Caco-2 (cell line): ENCODE measurements around the gene ALK. TPM values are rescaled to one million over a fixed set of nuclear protein-coding genes. Genes with fewer than 3 reads are reported as not detected.

ENCODE experiments used
- BruUV-seq: library from RNA; stranded (reverse); fragments of 400-500 nt; replicated peaks from 2 replicates; lab custom pipeline; 2021; lab: Mats Ljungman, UMichigan
- CTCF ChIA-PET: fragments of 300-600 bp; sonication (Branson Sonifier 250); formaldehyde crosslinking; loops from one replicate; lab custom pipeline; 2022; ENCODE audit warnings: antibody characterized with exemption; lab: Charles Lee
- POLR2A ChIA-PET: fragments of 300-600 bp; sonication (Branson Sonifier 250); formaldehyde crosslinking; loops from one replicate; lab custom pipeline; 2022; ENCODE audit warnings: antibody characterized with exemption; lab: Charles Lee
- DNase-seq, 2 experiments: peaks; one replicate each; pipeline versions ENCODE4 v3.0.0 to v3.0.0-alpha.2; 2020 to 2022
- H3K27me3 ChIP-seq: replicated peaks from 2 replicates; pipeline ENCODE4 v1.6.0; 2011; ENCODE audit warnings: low read length; ENCODE audit not compliant: control insufficient read depth, insufficient read depth
- H3K36me3 ChIP-seq: 2 replicates; pipeline ENCODE4 v1.5.1; 2011; ENCODE audit warnings: low read length; ENCODE audit not compliant: control insufficient read depth, insufficient read depth
- H3K4me1 ChIP-seq: fragments of 250-450 bp; sonication (Bioruptor Pico); 2 replicates; pipeline ENCODE4 v1.5.1; 2020; ENCODE audit warnings: mild to moderate bottlenecking
- H3K4me3 ChIP-seq: 2 replicates; pipeline ENCODE4 v1.5.1; 2011; ENCODE audit warnings: low read depth, mild to moderate bottlenecking, control low read depth, low read length
- H3K9me3 ChIP-seq: fragments of 250-450 bp; sonication (Bioruptor Pico); 2 replicates; pipeline ENCODE4 v1.5.1; 2020; ENCODE audit warnings: mild to moderate bottlenecking, moderate library complexity
- H3K27ac Mint-ChIP-seq: one replicate; pipeline ENCODE4 v1.8.0; 2022; ENCODE audit warnings: mixed read lengths; ENCODE audit not compliant: unreplicated experiment
- H3K27me3 Mint-ChIP-seq: one replicate; pipeline ENCODE4 v1.8.0; 2022; ENCODE audit warnings: mixed read lengths; ENCODE audit not compliant: insufficient read depth, unreplicated experiment
- H3K36me3 Mint-ChIP-seq: one replicate; pipeline ENCODE4 v1.8.0; 2022; ENCODE audit warnings: mild to moderate bottlenecking, mixed read lengths; ENCODE audit not compliant: insufficient read depth, unreplicated experiment
- H3K4me1 Mint-ChIP-seq: one replicate; pipeline ENCODE4 v1.8.0; 2022; ENCODE audit warnings: low read depth, mixed read lengths; ENCODE audit not compliant: unreplicated experiment
- H3K4me3 Mint-ChIP-seq: one replicate; pipeline ENCODE4 v1.8.0; 2022; ENCODE audit warnings: mild to moderate bottlenecking, moderate library complexity, mixed read lengths; ENCODE audit not compliant: unreplicated experiment
- H3K9me3 Mint-ChIP-seq: one replicate; pipeline ENCODE4 v1.8.0; 2022; ENCODE audit warnings: mixed read lengths; ENCODE audit not compliant: unreplicated experiment
- intact Hi-C: fragments of 100-400 bp; cut with micrococcal nuclease; formaldehyde crosslinking; loops from one replicate; pipeline ENCODE4 v1.10.0; 2022; ENCODE audit not compliant: unreplicated experiment
- total RNA-seq: library from RNA; stranded (reverse); gene quantifications from 2 replicates; pipeline ENCODE4 v1.2.3, GENCODE V29; 2022
- TF ChIP-seq, protein P1 (sequence below), 2 experiments: fragments of 200-600 bp in 1 of 2; IDR thresholded peaks; 1 replicate in 1 of 2; 2 replicates in 1 of 2; pipeline versions ENCODE4 v1.5.1 to v1.8.0; 2011 to 2022; ENCODE audit warnings: antibody characterized with exemption in 1 of 2, control low read depth in 1 of 2, inconsistent platforms in 1 of 2, low read depth in 1 of 2, low read length in 1 of 2, mild to moderate bottlenecking in 1 of 2, moderate library complexity in 1 of 2; ENCODE audit not compliant: insufficient read depth in 1 of 2, severe bottlenecking in 1 of 2, unreplicated experiment in 1 of 2

Gene ALK
- total RNA-seq, 1 experiment from 2014 or later = 0.11 TPM

- H3K27ac Mint-ChIP-seq = no peak overlapping the region
- CTCF ChIA-PET = no interaction called here
- H3K27me3 ChIP-seq = peaks cover 2% of the 10 kb centered on the region; the same call in 1 of the 2 replicates
- intact Hi-C loops = no loop called here
- no peak overlapping the region for H3K4me3 ChIP-seq
- DNase-seq = no peak
- TF ChIP-seq, protein P1, sequence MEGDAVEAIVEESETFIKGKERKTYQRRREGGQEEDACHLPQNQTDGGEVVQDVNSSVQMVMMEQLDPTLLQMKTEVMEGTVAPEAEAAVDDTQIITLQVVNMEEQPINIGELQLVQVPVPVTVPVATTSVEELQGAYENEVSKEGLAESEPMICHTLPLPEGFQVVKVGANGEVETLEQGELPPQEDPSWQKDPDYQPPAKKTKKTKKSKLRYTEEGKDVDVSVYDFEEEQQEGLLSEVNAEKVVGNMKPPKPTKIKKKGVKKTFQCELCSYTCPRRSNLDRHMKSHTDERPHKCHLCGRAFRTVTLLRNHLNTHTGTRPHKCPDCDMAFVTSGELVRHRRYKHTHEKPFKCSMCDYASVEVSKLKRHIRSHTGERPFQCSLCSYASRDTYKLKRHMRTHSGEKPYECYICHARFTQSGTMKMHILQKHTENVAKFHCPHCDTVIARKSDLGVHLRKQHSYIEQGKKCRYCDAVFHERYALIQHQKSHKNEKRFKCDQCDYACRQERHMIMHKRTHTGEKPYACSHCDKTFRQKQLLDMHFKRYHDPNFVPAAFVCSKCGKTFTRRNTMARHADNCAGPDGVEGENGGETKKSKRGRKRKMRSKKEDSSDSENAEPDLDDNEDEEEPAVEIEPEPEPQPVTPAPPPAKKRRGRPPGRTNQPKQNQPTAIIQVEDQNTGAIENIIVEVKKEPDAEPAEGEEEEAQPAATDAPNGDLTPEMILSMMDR (IDR thresholded peaks at IDR 0.05; ENCODE audit: insufficient read depth in 1 of 2, low read depth in 1 of 2, low read length in 1 of 2, severe bottlenecking in 1 of 2, unreplicated experiment in 1 of 2) = no peak
- H3K9me3 Mint-ChIP-seq = no peaks in the 10 kb centered on the region
- no peaks in the 10 kb centered on the region for H3K4me1 Mint-ChIP-seq
- H3K4me3 Mint-ChIP-seq = no peak overlapping the region
- no TSS peak for BruUV-seq
- POLR2A ChIA-PET = no interaction called here
- H3K36me3 ChIP-seq = no peaks in the 10 kb centered on the region
- H3K36me3 Mint-ChIP-seq = no peaks in the 10 kb centered on the region
- H3K4me1 ChIP-seq = no peaks in the 10 kb centered on the region
- H3K9me3 ChIP-seq = no peaks in the 10 kb centered on the region
- peaks cover 33% of the 10 kb centered on the region for H3K27me3 Mint-ChIP-seq
These were observed 350.8 kb downstream of the ALK start for GRCh38 chr2:29570539-29570938.

DNA sequence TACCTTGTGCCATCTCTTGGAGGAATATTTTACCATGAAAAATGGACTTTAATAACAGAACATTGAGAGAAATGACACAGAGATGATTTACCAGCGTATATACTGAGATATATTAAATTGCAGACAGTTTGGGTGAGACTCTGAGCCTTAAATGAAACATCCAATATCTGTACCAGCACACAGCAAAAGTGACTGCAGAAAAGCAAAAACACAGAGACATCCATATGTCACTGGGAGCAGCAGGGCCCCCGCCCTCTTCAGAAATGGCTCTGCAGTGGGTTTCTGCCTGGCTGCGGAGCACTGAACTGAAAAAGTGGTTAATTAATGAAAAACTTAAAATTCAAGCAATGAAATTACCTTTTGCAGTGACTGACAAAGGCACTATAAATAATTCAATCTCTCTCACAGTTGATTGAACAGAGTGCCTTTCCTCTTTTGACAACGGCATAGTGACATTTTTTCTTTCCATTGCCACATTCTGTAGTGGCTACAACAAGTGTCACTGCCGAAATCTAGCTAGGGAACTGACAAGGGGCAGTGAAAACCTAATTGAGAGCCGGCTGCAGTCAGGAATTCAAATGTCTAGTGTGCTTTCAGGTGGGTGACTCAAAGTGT is 353.4 kb downstream of the ALK start:
- TF ChIP-seq, protein P1 (IDR thresholded peaks at IDR 0.05; ENCODE audit: insufficient read depth in 1 of 2, low read depth in 1 of 2, low read length in 1 of 2, severe bottlenecking in 1 of 2, unreplicated experiment in 1 of 2) = no peak
- Histone ChIP-seq H3K4me1 (no peaks in the 10 kb centered on the region), H3K4me3 (no peak overlapping the region), H3K27me3 (peaks cover 2% of the 10 kb centered on the region; the same call in 1 of the 2 replicates), H3K36me3 (no peaks in the 10 kb centered on the region), H3K9me3 (no peaks in the 10 kb centered on the region)
- H3K36me3 Mint-ChIP-seq = no peaks in the 10 kb centered on the region
- intact Hi-C loops = no loop called here
- no TSS peak for BruUV-seq
- CTCF ChIA-PET = no interaction called here
- no peaks in the 10 kb centered on the region for H3K4me1 Mint-ChIP-seq
- no peak overlapping the region for H3K4me3 Mint-ChIP-seq
- DNase-seq = no peak
- peaks cover 22% of the 10 kb centered on the region for H3K27me3 Mint-ChIP-seq
- POLR2A ChIA-PET = no interaction called here
- no peak overlapping the region for H3K27ac Mint-ChIP-seq
- no peaks in the 10 kb centered on the region for H3K9me3 Mint-ChIP-seq

GRCh38 chr2:29563697-29564096 is 357.7 kb downstream of the ALK start:
- no TSS peak for BruUV-seq
- no peak for DNase-seq
- Histone ChIP-seq H3K4me3 (no peak overlapping the region), H3K9me3 (no peaks in the 10 kb centered on the region), H3K27me3 (no peaks in the 10 kb centered on the region), H3K4me1 (no peaks in the 10 kb centered on the region), H3K36me3 (no peaks in the 10 kb centered on the region)
- no peaks in the 10 kb centered on the region for H3K9me3 Mint-ChIP-seq
- peaks cover 4% of the 10 kb centered on the region for H3K36me3 Mint-ChIP-seq
- no peak overlapping the region for H3K4me3 Mint-ChIP-seq
- TF ChIP-seq, protein P1 (IDR thresholded peaks at IDR 0.05; ENCODE audit: insufficient read depth in 1 of 2, low read depth in 1 of 2, low read length in 1 of 2, severe bottlenecking in 1 of 2, unreplicated experiment in 1 of 2) = no peak
- ChIA-PET CTCF (no interaction called here), POLR2A (no interaction called here)
- no peaks in the 10 kb centered on the region for H3K4me1 Mint-ChIP-seq
- no peak overlapping the region for H3K27ac Mint-ChIP-seq
- peaks cover 10% of the 10 kb centered on the region for H3K27me3 Mint-ChIP-seq
- intact Hi-C loops = no loop called here
